Ovary (tissue), 10 donors: Measurements from ENCODE around the gene EPN1. TPM values are rescaled to one million over a fixed set of nuclear protein-coding genes. Genes with fewer than 3 reads are reported as not detected.

Experiments used
- DNase-seq, 5 donors: peaks; one replicate each; pipeline ENCODE4 v3.0.0-alpha.2; 2019 to 2020
- H3K27ac ChIP-seq, 2 donors: fragments of 200-600 bp; one replicate each; pipeline versions ENCODE4 v1.5.1 to v1.8.0; 2019 to 2022
- H3K27me3 ChIP-seq: fragments of 200-600 bp; one replicate; pipeline ENCODE4 v1.8.0; 2022
- H3K36me3 ChIP-seq: fragments of 200-600 bp; sonication (generic); one replicate; pipeline ENCODE4 v1.5.1; 2019
- H3K4me1 ChIP-seq: one replicate; pipeline ENCODE4 v1.8.1; 2013; ENCODE audit warnings: mild to moderate bottlenecking, moderate library complexity; ENCODE audit not compliant: insufficient read depth
- H3K4me3 ChIP-seq: fragments of 200-600 bp; sonication (generic); one replicate; pipeline ENCODE4 v1.5.1; 2017
- H3K9me3 ChIP-seq, 2 donors: fragments of 200-600 bp in 1 of 2; sonication (generic) in 1 of 2; one replicate each; pipeline versions ENCODE4 v1.5.1 to v1.8.1; 2013 to 2019; ENCODE audit warnings: mild to moderate bottlenecking in 1 of 2, moderate library complexity in 1 of 2
- CTCF ChIP-seq, 3 donors: fragments of 450-650 bp in 2 of 3; fragments of 200-600 bp in 1 of 3; IDR thresholded peaks; one replicate each; pipeline versions ENCODE4 v1.5.1 to v1.8.0; 2016 to 2022; ENCODE audit warnings: antibody characterized with exemption in 3 of 3, mild to moderate bottlenecking in 1 of 3
- EP300 ChIP-seq: sonication (generic); formaldehyde crosslinking; IDR thresholded peaks from one replicate; pipeline ENCODE4 v1.6.1; 2017; ENCODE audit warnings: antibody characterized with exemption
- POLR2A ChIP-seq: fragments of 450-650 bp; IDR thresholded peaks from one replicate; pipeline ENCODE4 v1.6.1; 2017; ENCODE audit warnings: antibody characterized with exemption, mild to moderate bottlenecking, moderate library complexity
- WGBS, 3 donors: extraction: QIAGEN DNeasy Blood & Tissue Kit in 1 of 3; methylation state at CpG; one replicate each; pipeline versions ENCODE4 v1.1.5 to v1.1.7; 2013 to 2017; 5-methylcytosine and 5-hydroxymethylcytosine counted together
- intact Hi-C, 4 donors: fragments of 100-400 bp; cut with DNase I; formaldehyde crosslinking; loops; one replicate each; pipeline versions ENCODE4 v1.11.0 to v1.15.1; 2022 to 2023
- long read RNA-seq, 3 donors: library from polyadenylated mRNA in 2 of 3; unstranded in 2 of 3; transcript quantifications; one replicate each; pipeline ENCODE4 v2.0.0 and lab custom pipeline, GENCODE V29; 2021 to 2026
- polyA plus RNA-seq, 2 donors: library from polyadenylated mRNA; stranded (reverse); fragments of 200-250 nt in 1 of 2; fragments of 350-450 nt in 1 of 2; fragmentation: Illumina TruSeq in 1 of 2; extraction: RNeasy Lipid Tissue Mini Kit (QIAGEN cat#74804) in 1 of 2; gene quantifications; one replicate each; pipeline ENCODE4 v1.2.3, GENCODE V29; 2013 to 2014
- total RNA-seq, 7 donors: library from RNA; depleted of rRNA in 2 of 7; stranded (reverse); fragments of >200 nt in 2 of 7; fragmentation: NEBNext Ultra II Directional in 3 of 7; extraction: Animal tissue kit (Norgen Biotek cat#: 25700) in 3 of 7; gene quantifications; one replicate each; pipeline versions ENCODE4 v1.1.0 to v1.2.4, GENCODE V29; 2016 to 2023
- donor health status: DM: no; HTN: no; CAD: no; lungs with moderate emphysema.
- donor health status: DM: no; HTN: no; CAD: no.
- donor health status: Bipolar disorder and iron deficiency.
- donor health status: DM: yes; HTN: yes; CAD: no.
- donor health status: DM: no; HTN: no; CAD: no.
- donor health status: DM: yes; HTN: yes; CAD: no.

Gene EPN1
- total RNA-seq = 100 to 1,000 TPM in 5 of 7 donors, 10 to 100 TPM in 2; 53.4 to 187 (median 142) TPM
- 100 to 1,000 TPM in 1 of 2 donors, 10 to 100 TPM in 1; 11.0 to 106 TPM for polyA plus RNA-seq
- long read RNA-seq, donor 1, full-length matches to known transcripts = 12 of 28 reads
- long read RNA-seq, donor 1, partial matches to known transcripts = 7 of 28 reads
- long read RNA-seq, donor 1, other reads (novel, unspliced or antisense) = 9 of 28 reads
- long read RNA-seq, donor 2, full-length matches to known transcripts = 16 of 38 reads
- long read RNA-seq, donor 2, partial matches to known transcripts = 5 of 38 reads
- long read RNA-seq, donor 2, other reads (novel, unspliced or antisense) = 17 of 38 reads
- long read RNA-seq, donor 3, full-length matches to known transcripts = 139 of 331 reads
- long read RNA-seq, donor 3, partial matches to known transcripts = 89 of 331 reads
- long read RNA-seq, donor 3, other reads (novel, unspliced or antisense) = 103 of 331 reads

DNA sequence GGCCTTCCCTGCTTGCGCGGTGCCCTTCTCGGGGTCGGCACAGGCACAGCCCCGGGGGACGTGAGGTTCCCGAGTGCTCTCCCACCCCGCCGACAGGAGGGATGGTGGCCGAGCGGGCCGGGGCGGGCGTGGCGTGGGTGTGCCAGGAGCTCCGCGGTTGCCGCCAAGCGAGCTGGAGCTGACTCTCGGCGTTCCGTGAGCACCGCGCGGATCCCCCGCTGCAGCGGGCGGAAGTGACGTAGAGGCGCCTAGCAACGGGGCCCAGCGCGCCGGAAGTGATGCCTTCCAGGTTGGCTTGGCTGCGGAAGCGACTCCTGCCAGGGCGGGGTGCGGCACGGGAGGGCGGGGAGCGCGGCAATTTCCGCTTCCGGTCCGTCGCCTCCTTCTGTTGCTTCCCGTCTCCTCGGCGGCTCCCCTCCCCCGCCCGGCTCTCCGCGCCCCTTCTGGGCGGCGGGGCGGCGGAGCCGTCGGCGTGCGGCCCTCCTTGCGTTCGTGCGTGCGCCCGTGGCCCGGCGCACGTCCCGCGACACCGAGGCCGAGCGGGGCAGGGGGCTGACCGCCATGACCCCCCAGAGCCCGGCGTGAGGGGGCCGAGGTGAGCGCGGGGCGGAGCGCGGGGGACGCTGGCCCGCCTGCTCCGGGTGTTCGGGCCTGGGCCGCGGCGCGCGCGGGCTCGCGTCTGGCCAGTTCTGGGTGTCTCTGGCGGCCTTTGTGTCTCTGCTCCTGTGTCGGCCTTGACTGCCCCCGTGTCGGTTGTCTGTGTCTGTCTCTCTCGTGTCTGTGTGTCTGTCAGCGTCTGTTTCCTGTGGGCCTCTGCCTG, at the start of gene EPN1:
Gene EPN1, plus strand, starts transcription at position 386 of the 820 bp plus-strand sequence. CDS start 3,402 bp downstream, outside the sequence.
- peak within 1 kb of the TSS; percentile 71 for H3K4me3 ChIP-seq
- H3K27me3 ChIP-seq = no peaks in the 10 kb centered on the region
- DNase-seq = peak; percentile 97 to 98 (median 97)
- H3K4me1 ChIP-seq = peaks cover 12% of the 10 kb centered on the region
- H3K9me3 ChIP-seq = no peaks in the 10 kb centered on the region
- no peaks in the 10 kb centered on the region for H3K36me3 ChIP-seq
- WGBS, 3 donors = 0 to 1% (median 1%) methylated on average over 51 to 96 of the region's 101 CpGs
- intact Hi-C loops = loop anchor here in 2 of 4 donors (10.0 kb wide), 2 partner anchors 560 to 1470 kb away; partner anchors contain the start of genes PPP1R12C (in 1 of the 2) and RPS9 (in 1 of the 2)
- peak within 1 kb of the TSS; percentile 69 to 83 for H3K27ac ChIP-seq
- peak; percentile 51 for TF ChIP-seq POLR2A
- no peak for TF ChIP-seq EP300
- TF ChIP-seq CTCF (IDR thresholded peaks at IDR 0.05) = no peak

GRCh38 chr19:55626350-55626749, 48.7 kb upstream of the EPN1 start:
- DNase-seq = no peak
- Histone ChIP-seq H3K27ac (no peak overlapping the region), H3K9me3 (no peaks in the 10 kb centered on the region), H3K4me3 (no peak overlapping the region), H3K27me3 (no peaks in the 10 kb centered on the region), H3K36me3 (no peaks in the 10 kb centered on the region), H3K4me1 (peaks cover 4% of the 10 kb centered on the region)
- WGBS, 3 donors = 82 to 87% (median 85%) methylated on average over 11 of the region's 11 CpGs
- TF ChIP-seq CTCF (IDR thresholded peaks at IDR 0.05) = no peak
- TF ChIP-seq POLR2A = no peak
- no peak for TF ChIP-seq EP300
- intact Hi-C loops = no loop called here

- WGBS, 3 donors = 18 to 27% (median 22%) methylated on average over 3 of the region's 3 CpGs
These were observed 42.6 kb upstream of the EPN1 start for GRCh38 chr19:55632463-55632834.

More at GRCh38 chr19:55632463-55632834, 42.6 kb upstream of the EPN1 start:
- intact Hi-C loops = loop anchor here in 2 of 4 donors (5.0 to 10.0 kb wide), 2 partner anchors 115 to 518 kb away; partner anchors contain the start of gene PPP1R12C (in 1 of the 2)
- Histone ChIP-seq H3K9me3 (no peaks in the 10 kb centered on the region), H3K27ac (no peak overlapping the region), H3K4me3 (no peak overlapping the region), H3K4me1 (peaks cover 10% of the 10 kb centered on the region), H3K27me3 (no peaks in the 10 kb centered on the region), H3K36me3 (no peaks in the 10 kb centered on the region)
- peak; percentile 63 to 93 (median 81) for DNase-seq
- TF ChIP-seq POLR2A (no peak), EP300 (no peak), CTCF (IDR thresholded peaks at IDR 0.05) (peak; percentile 77 to 90 (median 79))
